Measurements from ENCODE around the gene EIF4G3.
"Not testable (repeated sequence)": the region's sequence is repeated elsewhere in the genome, so short reads cannot be mapped to it uniquely, and the experiment has no call there.

Gene EIF4G3

DNA sequence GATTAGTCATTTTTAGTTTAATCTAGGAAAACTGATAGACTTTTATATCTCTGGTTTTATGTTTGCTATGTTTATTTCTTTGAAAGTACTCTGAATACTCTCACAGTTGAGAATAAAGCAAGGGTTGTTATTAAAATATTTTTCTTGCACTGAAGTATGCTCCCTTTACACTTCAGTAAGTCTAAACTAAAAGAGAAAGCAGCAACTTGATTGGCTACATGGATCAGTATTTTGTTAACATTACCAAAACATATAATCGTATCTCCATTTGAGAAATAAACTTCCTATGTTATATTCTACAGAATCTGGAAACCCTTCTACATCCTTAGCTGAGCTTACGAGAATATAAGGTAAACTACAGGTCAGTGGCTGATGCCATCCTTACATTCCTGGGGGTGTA is 240.1 kb downstream of the EIF4G3 start:
- ATAC-seq: no peak
- DNase-seq: no peak

DNA sequence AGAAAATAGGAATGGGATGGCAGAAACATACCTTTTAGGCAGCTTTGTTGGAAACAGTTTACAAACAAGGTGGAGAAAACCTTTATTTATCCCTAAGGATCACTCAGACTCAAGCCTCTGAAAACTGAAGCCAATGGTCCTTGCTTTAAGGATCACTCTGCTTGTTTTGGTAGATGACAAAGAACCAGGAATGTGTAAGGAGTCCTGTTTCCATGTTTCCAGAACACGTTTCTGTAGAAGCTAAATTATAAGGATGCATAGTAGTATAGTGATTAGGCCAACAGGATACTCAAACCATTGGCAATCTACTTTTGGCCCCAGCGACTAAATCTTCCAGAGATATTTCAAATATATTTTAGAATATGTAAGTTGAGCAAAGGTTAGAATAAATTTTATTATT is 240.5 kb downstream of the EIF4G3 start:
- DNase-seq (no peak), ATAC-seq (no peak)

DNA sequence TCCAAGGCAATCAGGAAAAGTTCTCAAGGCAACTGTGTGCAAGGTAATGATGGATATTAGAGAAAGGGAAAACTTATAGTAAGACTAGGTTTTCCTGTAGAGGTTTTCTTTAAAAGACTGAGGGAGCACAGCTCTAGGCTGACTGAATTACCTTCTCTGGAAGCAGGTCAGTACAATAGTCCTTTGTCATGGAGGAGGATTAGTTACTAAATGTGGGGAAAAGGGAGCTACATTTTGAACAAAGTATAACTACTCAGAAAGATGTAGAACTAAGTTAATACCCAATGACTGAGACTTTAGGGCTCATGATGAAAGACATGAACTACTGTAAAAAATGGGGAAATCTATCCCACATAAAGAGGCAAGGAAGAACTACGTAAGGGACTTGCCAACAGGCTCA is 241.0 kb downstream of the EIF4G3 start:
- no peak for ATAC-seq

DNA sequence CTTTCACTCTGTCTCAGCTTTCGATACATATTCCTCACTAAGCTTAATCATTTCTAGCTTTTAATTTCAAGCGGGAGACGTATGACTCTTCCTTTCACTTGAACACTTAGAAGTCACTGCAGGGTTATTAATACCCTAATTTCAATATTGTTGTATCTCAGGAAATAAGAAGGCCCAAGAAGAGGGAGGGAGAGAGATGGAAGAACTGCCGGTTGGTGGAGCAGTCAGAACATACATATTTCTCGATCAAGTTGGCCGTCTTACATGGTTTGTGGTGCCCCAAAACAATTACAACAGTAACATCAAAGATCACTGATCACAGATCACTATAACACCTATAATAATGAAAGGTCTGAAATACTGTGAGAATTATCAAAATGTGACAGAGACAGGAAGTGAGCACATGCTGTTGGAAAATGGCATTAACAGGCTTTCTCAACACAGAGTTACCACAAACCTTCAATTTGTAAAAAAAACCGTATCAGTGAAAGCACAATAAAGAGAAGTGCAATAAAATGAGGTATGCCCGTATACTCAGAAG is 244.2 kb downstream of the EIF4G3 start:
- no peak for DNase-seq
- ATAC-seq: peak; percentile 77

More for the DNA sequence above, 241.0 kb downstream of the EIF4G3 start:
- no peak for DNase-seq

DNA sequence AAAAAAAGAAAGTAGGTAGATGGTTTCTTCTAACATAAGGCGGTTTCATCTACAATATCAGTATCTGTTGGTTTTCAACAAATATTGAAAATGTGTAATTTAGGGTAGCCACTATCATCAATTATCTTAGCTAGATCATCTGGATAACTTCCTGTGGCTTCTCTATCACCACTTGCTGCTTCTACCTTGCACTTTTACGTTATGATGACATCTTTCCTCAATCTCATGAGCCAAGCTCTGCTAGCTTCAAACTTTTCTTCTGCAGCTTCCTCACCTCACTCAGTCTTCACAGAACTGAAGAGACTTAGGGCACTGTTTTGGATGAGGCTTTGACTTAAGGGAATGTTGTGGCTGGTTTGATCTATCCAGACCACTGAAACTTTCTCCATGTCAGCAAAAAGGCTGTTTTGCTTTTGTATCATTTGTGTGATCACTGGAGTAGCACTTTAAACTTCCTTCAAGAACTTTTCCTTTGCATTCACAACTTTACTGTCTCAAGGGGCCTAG is 244.7 kb downstream of the EIF4G3 start:
- no peak for DNase-seq
- ATAC-seq: peak; percentile 31

DNA sequence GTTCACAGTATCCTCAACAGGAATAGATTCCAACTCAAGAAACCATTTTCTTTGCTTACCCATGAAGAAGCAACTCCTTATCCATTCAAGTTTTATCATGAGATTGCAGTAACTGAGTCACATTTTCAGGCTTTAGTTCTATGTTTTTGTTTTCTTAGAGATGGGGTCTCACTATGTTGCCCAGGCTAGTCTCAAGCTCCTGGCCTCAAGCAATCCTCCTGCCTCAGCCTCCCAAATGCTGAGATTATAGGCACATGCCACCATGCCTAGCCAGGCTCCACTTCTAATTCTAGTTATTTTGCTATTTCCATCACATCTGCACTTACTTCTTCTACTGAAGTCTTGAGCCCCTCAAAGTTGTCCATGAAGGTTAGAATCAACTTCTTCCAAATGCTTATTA is 246.3 kb downstream of the EIF4G3 start:
- no peak for DNase-seq
- ATAC-seq: no peak

DNA sequence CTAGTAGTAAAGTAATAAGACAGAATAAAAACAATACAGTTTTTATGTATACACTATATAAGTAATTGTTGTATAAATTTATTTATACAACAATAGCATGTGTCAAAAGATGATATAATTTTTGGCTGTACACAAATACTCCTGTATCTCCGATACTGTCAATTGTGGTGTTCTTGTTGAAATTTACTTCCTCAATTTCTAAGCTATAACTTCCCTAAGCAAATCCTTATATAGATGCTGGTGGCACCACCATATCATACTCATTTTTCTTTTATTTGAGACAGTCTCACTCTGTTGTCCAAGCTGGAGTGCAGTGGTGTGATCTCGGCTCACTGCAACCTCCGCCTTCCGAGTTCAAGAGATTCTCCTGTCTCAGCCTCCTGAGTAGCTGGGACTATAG is 248.6 kb downstream of the EIF4G3 start:
- ATAC-seq (no peak), DNase-seq (no peak)

DNA sequence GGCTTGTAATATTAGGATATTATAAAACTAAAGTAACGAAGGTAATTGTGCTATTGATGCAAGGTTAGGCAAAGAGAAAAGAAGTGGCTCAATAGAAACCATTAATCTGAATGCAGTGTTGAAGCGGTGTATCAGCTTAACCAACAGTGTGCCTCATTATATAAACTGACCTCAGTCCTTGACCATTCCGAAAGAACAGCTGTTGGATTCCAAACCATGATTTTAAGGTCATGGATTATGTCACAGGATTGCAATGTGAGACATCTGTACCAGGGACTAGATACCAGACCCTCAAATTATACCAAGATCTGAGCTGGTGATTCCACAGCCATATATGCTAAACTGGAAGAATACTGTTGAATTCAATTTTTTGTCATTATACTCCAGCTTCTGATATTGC is 255.4 kb downstream of the EIF4G3 start:
- no peak for DNase-seq
- ATAC-seq: no peak

DNA sequence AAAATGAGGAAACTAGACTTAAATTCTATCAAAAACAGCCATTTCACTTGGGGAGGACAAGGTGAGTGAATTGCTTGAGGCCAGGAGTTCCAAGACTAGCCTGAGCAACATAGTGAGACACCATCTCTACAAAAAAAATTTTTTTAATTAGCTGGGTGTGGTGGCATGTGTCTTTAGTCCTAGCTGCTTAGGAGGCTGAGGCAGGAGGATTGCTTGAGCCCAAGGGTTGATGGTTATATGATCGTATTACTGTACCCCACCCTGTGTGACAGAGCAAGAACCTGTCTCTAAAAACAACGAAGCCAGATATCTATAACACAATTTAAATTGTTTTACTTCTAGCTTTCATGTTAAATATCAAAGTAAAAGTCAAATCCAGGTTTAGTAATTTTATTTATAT is 263.5 kb downstream of the EIF4G3 start:
- ATAC-seq: no peak

DNA sequence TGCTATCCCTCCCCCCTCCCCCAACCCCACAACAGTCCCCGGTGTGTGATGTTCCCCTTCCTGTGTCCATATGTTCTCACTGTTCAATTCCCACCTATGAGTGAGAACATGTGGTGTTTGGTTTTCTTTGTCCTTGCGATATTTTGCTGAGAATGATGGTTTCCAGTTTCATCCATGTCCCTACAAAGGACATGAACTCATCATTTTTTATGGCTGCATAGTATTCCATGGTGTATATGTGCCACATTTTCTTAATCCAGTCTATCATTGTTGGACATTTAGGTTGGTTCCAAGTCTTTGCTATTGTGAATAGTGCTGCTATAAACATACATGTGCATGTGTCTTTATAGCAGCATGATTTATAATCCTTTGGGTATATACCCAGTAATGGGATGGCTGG is 269.2 kb downstream of the EIF4G3 start:
- not testable (repeated sequence) for ATAC-seq, DNase-seq

More for the DNA sequence above, 263.5 kb downstream of the EIF4G3 start:
- DNase-seq: no peak

DNA sequence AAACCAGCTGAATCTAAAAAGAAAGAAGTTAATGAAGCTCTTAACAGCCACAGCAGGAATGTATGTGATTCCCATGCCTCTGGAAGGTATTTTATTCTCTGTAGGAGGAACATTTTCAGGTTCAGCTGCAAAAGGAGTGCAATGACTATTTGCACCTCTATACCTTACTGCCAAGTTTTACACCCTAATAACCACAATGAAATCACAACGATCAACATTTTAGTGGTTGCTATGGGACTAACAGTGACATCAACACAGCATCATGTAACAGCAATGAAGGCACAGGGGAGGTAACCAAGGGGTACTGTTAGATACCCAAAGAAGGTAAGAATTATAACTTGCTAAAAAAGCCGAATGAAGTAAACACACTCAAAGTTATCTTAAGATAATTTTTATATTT is 273.3 kb downstream of the EIF4G3 start:
- no peak for DNase-seq

DNA sequence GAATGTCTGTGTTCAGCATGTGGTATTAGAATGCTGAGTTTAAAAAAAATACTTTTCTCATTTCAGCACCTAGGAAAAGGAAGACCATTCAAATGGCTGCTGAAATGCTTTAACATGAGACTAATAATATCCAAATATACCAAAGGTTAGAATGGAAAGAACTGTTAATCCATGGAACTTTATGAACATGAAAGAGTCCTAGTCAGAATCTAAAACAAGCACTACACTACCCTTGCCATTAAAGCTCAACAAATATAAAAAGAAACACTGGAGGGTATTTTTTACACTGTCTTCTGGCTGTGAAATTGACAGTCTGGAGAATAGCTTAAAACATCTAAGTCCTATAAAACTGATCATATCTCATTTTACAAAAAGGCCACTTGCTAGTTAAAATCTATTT is 276.6 kb downstream of the EIF4G3 start:
- no peak for ATAC-seq
- no peak for DNase-seq

More for the DNA sequence above, 273.3 kb downstream of the EIF4G3 start:
- no peak for ATAC-seq

DNA sequence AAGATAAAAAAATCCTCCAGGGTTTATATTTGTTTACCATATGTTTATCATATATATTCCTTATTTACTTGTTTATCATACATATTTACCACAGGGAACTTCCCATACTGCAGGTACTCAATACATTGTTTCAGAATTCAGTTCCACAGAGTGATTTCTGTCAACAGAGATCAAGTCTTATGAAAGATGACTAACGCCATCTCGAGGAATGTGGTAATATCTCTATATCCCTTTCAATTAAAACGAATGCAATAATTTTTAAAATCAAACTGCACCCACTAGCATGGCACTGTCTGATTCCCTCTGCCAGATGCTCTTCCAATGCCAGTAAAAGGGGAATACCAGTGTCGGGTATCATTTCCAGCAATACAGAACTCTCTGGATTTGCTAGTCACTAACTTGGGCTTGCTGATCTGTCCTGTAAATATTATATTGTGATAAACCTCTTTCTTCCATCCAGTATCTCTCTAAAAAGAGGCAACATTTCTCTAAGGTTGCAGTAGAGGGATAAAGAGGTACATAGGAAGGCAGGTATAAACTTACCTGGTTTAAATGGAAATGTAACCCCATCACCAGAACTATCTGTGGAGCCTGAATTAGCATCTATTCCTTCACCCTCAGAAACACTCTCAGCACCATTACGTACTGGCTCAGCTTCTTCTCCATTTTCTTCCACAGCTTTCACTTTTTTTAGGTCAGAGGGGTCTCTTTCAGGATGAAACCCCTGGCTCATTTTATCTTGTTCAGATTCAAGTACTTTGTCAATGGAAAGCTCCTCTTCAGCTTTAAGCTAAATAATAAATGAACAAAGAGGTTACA is 277.3 kb downstream of the EIF4G3 start:
- ATAC-seq (no peak), DNase-seq (no peak)

DNA sequence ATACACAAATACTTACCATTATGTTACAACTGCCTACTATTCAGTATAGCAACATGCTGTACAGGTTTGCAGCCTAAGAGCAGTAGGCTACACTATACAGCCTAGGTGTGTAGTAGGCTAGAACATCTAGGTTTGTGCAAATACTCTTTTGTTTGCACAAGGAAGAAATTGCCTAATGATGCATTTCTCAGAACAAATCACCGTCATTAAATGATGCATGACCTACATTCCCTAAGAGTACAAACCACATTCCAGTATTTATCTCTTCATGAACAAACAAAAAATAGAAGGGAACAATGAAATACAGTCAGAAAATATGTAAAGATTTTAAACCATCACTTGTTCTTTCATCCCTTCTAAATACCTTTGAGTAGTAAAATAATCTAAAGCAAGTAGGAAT is 279.9 kb downstream of the EIF4G3 start:
- no peak for DNase-seq
- no peak for ATAC-seq

DNA sequence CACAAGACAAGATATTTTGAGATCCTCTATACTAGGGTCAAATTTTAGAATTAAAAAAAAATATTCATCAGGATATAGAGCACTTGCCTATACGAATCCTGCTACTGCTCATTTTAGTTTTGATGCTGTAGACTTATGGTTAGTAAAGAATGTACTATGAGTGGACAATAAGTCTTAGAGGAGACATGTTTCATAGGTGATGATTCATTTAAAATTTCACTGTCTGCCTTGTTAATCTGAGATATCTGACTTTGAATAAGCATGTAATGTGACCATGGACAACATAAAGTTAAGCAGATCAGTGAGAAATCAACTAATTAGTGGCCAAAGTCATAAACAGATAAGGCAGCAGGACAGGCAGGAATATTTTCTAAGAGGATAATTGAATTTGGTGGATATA is 282.8 kb downstream of the EIF4G3 start:
- no peak for DNase-seq
- ATAC-seq: no peak

DNA sequence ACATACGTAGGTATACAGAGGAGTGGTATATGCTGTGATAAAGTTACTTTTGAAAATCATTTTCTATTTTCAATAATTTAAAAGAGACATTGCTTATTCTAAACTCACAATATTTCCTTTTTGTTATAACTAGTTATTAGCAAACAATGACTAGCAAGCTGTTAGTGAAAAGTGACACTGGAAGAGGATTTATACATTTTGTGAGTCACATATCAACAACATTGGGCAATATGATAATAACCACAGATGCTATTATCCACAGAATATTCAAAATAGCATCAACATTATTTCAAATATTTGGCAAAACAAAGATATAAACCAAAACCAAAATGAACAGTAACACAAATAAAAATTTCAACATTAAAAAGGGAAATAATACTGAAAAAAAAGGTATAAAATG is 285.6 kb downstream of the EIF4G3 start:
- ATAC-seq (no peak), DNase-seq (no peak)

DNA sequence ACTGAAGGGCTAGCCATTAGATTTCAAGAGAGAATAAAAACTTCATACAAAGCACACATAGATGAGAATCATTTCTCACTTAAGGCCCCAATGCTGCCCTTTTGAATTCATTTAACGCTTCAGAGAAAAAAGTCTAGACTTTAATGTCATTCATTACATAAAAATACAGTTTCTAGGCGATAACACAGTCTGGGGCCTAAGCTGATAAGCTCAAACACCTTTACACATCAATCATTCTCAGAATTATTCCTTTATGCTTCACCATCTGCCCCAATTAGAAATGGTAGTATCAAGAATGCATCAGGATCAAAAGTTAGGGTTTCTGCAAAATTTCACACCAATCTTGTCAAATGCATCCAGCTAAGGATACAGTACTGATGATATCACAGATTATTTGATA is 289.5 kb downstream of the EIF4G3 start:
- DNase-seq: no peak
- ATAC-seq: no peak

DNA sequence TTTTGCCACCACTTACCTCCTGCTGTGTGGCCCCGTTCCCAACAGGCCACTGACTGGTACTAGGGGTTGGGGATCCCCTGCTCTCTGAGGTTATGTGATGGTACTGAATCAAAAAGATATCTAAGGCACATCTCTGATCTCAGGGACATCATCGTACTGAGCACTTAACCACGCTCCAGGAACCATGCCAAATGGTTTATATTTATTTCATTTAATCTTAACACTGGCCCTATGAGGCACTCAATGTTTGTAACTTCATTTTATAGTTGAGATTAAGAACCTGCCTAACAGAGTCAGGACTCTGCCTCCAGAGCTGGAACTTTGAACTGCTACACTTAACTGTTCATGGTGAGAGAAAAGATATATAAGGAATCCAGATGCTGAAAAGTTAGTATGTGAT is 291.6 kb downstream of the EIF4G3 start:
- ATAC-seq (no peak), DNase-seq (no peak)

DNA sequence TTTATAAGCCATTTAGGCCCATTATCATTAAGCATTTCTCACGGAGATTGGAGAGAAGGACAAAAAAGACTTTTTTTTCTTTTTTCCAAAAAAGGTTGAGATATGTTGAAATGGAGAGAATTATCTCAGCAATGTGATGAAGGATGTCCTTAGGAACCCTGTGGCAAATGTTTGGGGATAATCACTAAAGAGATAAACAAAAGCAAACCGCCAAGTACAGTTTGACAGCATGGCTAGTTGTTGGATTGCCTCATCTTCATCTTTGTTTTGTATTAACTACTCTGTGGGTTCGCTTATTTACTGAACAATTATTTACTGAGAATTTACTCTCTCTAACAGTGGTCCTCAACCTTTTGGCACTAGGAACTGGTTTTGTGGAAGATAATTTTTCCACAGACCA is 292.2 kb downstream of the EIF4G3 start:
- DNase-seq (no peak), ATAC-seq (no peak)

DNA sequence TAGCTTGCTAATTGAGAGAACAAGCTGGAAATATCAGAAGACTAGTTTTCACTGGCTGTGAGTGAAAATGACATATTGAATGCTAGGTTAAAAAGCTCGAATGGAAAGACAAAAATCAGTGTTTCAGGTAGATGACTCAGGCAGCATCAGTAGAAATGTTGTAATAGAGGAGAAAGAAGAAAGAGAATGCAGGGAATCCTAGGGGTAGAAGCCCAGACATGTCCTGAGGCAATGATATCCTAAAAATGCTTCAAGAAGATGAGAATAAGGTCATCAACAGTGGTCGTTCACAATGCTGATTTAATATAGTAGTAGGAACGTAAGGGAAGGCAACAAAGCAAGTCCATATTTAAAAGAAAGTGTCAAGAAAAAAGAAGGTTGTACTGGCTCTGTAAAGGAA is 292.9 kb downstream of the EIF4G3 start:
- DNase-seq: no peak

DNA sequence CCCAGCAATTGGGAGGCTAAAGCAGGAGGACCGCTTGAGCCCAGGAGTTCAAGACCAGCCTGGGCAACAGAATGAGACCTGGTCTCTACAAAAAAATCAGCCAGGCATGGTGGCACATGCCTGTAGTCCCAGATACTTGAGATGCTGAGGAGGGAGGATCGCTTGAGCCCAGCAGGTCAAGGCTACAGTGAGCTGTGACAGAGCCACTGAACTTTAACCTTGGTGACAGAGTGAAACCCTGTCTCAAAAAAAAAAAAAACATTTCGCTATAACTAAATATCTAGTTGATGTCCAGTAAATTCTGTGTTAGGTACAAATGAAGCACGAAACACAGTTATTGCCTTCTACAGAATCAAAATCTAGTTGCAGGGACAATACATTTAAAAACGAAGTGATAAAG is 293.9 kb downstream of the EIF4G3 start:
- DNase-seq: no peak
- ATAC-seq: no peak

More for the DNA sequence above, 292.9 kb downstream of the EIF4G3 start:
- ATAC-seq: no peak

DNA sequence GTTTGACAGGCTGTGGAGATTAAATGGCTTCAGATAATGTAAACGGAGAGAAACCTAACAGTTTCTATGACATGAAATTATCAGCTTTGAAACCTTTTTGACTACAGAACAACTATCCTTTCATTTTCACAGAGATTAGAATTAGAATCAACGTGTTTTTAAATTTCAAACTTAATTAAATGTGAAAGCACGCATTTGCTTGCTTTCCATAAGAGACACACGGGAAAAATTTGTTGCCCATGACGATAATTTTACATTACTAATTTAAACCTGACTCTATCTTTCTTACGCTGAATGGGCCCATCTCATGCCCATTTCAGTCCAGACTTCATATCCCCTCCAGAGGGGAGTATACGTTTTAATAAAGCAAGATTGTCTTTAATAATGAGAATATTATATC is 297.9 kb downstream of the EIF4G3 start:
- no peak for DNase-seq
- ATAC-seq: no peak

DNA sequence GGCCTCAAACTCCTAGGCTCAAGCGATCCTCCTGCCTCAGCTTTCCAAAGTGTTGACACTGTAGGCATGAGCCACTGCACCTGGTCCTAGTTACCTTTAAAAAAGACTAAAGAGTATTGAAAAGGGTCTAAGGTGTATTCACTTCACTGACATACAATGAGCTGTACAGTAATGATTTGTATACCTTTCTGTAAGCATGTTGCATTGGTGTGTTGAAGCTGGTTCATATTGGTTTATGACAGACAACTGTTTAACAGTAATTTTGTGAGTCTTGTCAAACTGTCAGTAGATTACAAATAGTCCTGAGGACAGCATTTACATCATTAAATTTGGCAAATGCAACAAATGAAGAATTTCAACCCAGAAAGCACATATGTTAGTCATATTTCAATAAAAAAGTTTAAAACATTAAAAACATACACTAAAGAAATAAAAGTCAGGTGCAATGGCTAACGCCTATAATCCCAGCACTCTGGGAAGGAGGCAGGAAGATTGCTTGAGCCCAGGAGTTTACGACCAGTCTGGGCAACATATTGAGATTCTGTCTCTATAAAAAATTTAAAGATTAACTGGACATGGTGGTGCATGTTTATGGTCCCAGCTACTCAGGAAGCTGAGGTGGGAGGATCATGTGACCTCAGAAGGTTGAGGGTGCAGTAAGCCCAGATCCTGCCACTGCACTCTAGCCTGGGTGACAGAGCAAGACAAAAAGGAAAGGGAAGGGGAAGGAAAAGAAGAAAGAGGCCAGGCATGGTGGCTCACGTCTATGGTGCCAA is 301.3 kb downstream of the EIF4G3 start:
- no peak for ATAC-seq
- no peak for DNase-seq

Measured in stimulated activated naive CD8-positive, alpha-beta T cell treated with anti-CD3 and anti-CD28 coated beads, Interleukin-15, Interleukin-2, amounts not matched to agents 100 U/mL and 50 U/mL, for 24 hours (primary cell).